ENCODE measurements around the gene CELSR1. TPM values are rescaled to one million over a fixed set of nuclear protein-coding genes. Genes with fewer than 3 reads are reported as not detected.

Gene CELSR1
- polyA plus RNA-seq, 4 donors = 21.5 to 28.6 (median 26.5) TPM

- no peak for DNase-seq (ENCODE audit: low read depth in 4 of 4, low spot score in 2 of 4)
These were observed 86.4 kb downstream of the CELSR1 start for GRCh38 chr22:46450931-46451561.

- DNase-seq (ENCODE audit: low read depth in 4 of 4, low spot score in 2 of 4) = no peak
These were observed 87.3 kb downstream of the CELSR1 start for GRCh38 chr22:46449974-46450745.

- DNase-seq (ENCODE audit: low read depth in 4 of 4, low spot score in 2 of 4) = no peak
These were observed 88.2 kb downstream of the CELSR1 start for GRCh38 chr22:46449116-46449691.

GRCh38 chr22:46448333-46448732, 89.1 kb downstream of the CELSR1 start:
- no peak for DNase-seq (ENCODE audit: low read depth in 4 of 4, low spot score in 2 of 4)

- no peak for DNase-seq (ENCODE audit: low read depth in 4 of 4, low spot score in 2 of 4)
These were observed 89.5 kb downstream of the CELSR1 start for GRCh38 chr22:46447906-46448305.

GRCh38 chr22:46446799-46447198, 90.6 kb downstream of the CELSR1 start:
- no peak for DNase-seq (ENCODE audit: low read depth in 4 of 4, low spot score in 2 of 4)

- no peak for DNase-seq (ENCODE audit: low read depth in 4 of 4, low spot score in 2 of 4)
These were observed 91.5 kb downstream of the CELSR1 start for GRCh38 chr22:46445771-46446420.

- no peak for DNase-seq (ENCODE audit: low read depth in 4 of 4, low spot score in 2 of 4)
These were observed 93.0 kb downstream of the CELSR1 start for GRCh38 chr22:46444390-46444854.

- DNase-seq (ENCODE audit: low read depth in 4 of 4, low spot score in 2 of 4) = no peak
These were observed 93.5 kb downstream of the CELSR1 start for GRCh38 chr22:46443850-46444389.

- DNase-seq (ENCODE audit: low read depth in 4 of 4, low spot score in 2 of 4) = no peak
These were observed 95.1 kb downstream of the CELSR1 start for GRCh38 chr22:46442217-46442853.

GRCh38 chr22:46439576-46440465, 97.6 kb downstream of the CELSR1 start:
- no peak for DNase-seq (ENCODE audit: low read depth in 4 of 4, low spot score in 2 of 4)

- DNase-seq (ENCODE audit: low read depth in 4 of 4, low spot score in 2 of 4) = no peak
These were observed 98.3 kb downstream of the CELSR1 start for GRCh38 chr22:46439111-46439510.

- no peak for DNase-seq (ENCODE audit: low read depth in 4 of 4, low spot score in 2 of 4)
These were observed 99.6 kb downstream of the CELSR1 start for GRCh38 chr22:46437671-46438440.

GRCh38 chr22:46436595-46437175, 100.7 kb downstream of the CELSR1 start:
- DNase-seq (ENCODE audit: low read depth in 4 of 4, low spot score in 2 of 4) = no peak

GRCh38 chr22:46433318-46433717, 104.1 kb downstream of the CELSR1 start:
- no peak for DNase-seq (ENCODE audit: low read depth in 4 of 4, low spot score in 2 of 4)

GRCh38 chr22:46432164-46433068, 105.0 kb downstream of the CELSR1 start:
- DNase-seq (ENCODE audit: low read depth in 4 of 4, low spot score in 2 of 4) = no peak
